H1 (cell line): Measurements from ENCODE around the gene ISM1.

Experiments used
- ASH2L ChIP-seq: fragments of 200-600, 300-600 bp; sonication (generic); IDR thresholded peaks from one replicate; pipeline ENCODE4 v1.7.1; 2017; ENCODE audit warnings: low read length
- CHD2 ChIP-seq: IDR thresholded peaks from 2 replicates; pipeline ENCODE4 v1.6.1; 2012; ENCODE audit warnings: low read length, improper control_type of control experiment
- CTCF ChIP-seq, 3 experiments: IDR thresholded peaks; 1 replicate in 2 of 3; 2 replicates in 1 of 3; pipeline versions ENCODE4 v1.5.1 to v1.6.1; 2011; ENCODE audit warnings: low read length in 3 of 3, mild to moderate bottlenecking in 3 of 3, inconsistent platforms in 2 of 3, low read depth in 1 of 3, moderate library complexity in 1 of 3; ENCODE audit not compliant: insufficient read depth in 1 of 3; ENCODE audit errors: control extremely low read depth in 1 of 3
- EZH2 ChIP-seq: fragments of 200-600 bp; sonication (generic); IDR thresholded peaks from 2 replicates; pipeline ENCODE4 v1.7.1; 2012; ENCODE audit warnings: low read depth, mild to moderate bottlenecking, moderate library complexity, low read length, inconsistent platforms; ENCODE audit not compliant: severe bottlenecking
- FOSL1 ChIP-seq: IDR thresholded peaks from 2 replicates; pipeline ENCODE4 v1.6.1; 2011; ENCODE audit warnings: mild to moderate bottlenecking, low read depth, low read length, moderate library complexity; ENCODE audit not compliant: insufficient read depth
- KDM1A ChIP-seq: fragments of 200-600, 300-600 bp; sonication (generic); IDR thresholded peaks from 2 replicates; pipeline ENCODE4 v1.7.1; 2016; ENCODE audit warnings: mild to moderate bottlenecking, low read length, borderline replicate concordance
- KDM5A ChIP-seq: fragments of 200-600 bp; IDR thresholded peaks from 2 replicates; pipeline ENCODE4 v1.7.1; 2012; ENCODE audit warnings: mild to moderate bottlenecking, low read length, inconsistent platforms, mixed read lengths
- POLR2A ChIP-seq, 2 experiments: IDR thresholded peaks; 1 replicate in 1 of 2; 2 replicates in 1 of 2; pipeline ENCODE4 v1.6.1; 2011; ENCODE audit warnings: low read depth in 2 of 2, low read length in 2 of 2, mild to moderate bottlenecking in 2 of 2; ENCODE audit errors: control extremely low read depth in 1 of 2
- SP2 ChIP-seq: IDR thresholded peaks from 2 replicates; pipeline ENCODE4 v1.6.1; 2012; ENCODE audit warnings: mild to moderate bottlenecking, low read length, inconsistent platforms
- SUZ12 ChIP-seq: fragments of 200-600 bp; sonication (generic); IDR thresholded peaks from 2 replicates; pipeline ENCODE4 v1.6.1; 2012; ENCODE audit warnings: mild to moderate bottlenecking, inconsistent platforms, low read length, moderate library complexity, mixed read lengths
- TAF1 ChIP-seq: IDR thresholded peaks from 2 replicates; pipeline ENCODE4 v1.6.1; 2011; ENCODE audit warnings: mild to moderate bottlenecking, low read depth, low read length

- TF ChIP-seq CTCF (IDR thresholded peaks at IDR 0.05; ENCODE audit: control extremely low read depth in 1 of 3, insufficient read depth in 1 of 3, low read depth in 1 of 3, low read length in 3 of 3) (no peak), TAF1 (no peak), KDM1A (no peak), SP2 (no peak), CHD2 (no peak), POLR2A (IDR thresholded peaks at IDR 0.05; ENCODE audit: control extremely low read depth in 1 of 2, low read depth in 2 of 2, low read length in 2 of 2) (no peak), FOSL1 (no peak), KDM5A (no peak), SUZ12 (no peak), EZH2 (no peak), ASH2L (no peak)
Observed at GRCh38 chr20:13290724-13291123, 69.7 kb downstream of the ISM1 start.
